NCI-H2196 treated with DMSO at 0.1 percent for 48 hours (cell line): ENCODE data around the gene KCNK4.
"Not testable (repeated sequence)": the region's sequence is repeated elsewhere in the genome, so short reads cannot be mapped to it uniquely, and the experiment has no call there.

ENCODE experiments used
- DNase-seq: peaks from one replicate; lab custom pipeline; 2025; ENCODE audit not compliant: unreplicated experiment; lab: John Stamatoyannopoulos, UW

Gene KCNK4

DNA sequence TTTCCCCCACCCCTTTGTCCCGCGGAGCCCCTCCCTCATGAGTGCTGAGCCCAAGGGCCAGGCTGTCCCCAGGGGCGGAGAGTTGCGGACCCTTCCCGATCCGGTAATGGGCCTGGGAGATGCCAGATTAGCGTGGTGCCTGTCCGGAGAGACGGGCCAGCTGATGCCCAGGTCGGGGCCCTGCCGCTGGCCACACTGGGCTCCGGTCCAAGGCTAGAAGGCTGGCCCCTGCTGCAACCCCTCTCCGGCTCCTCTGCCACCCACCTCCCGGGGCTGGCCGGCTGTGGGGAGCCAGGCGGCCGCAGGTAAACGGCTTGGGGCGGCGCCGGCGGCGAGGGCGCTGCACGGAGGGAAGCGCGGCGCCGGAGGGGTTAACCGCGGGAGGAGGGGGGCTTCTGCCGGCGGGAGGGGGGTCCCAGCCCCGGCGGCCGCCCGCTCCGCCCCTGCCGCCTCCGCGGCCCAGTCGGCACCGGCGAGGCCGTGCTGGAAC, at the start of gene KCNK4:
TSS of gene KCNK4 (plus strand) at position 41 of the 490 bp plus-strand sequence. CDS start 1,717 bp downstream, outside the sequence.
- DNase-seq, result no peak

DNA sequence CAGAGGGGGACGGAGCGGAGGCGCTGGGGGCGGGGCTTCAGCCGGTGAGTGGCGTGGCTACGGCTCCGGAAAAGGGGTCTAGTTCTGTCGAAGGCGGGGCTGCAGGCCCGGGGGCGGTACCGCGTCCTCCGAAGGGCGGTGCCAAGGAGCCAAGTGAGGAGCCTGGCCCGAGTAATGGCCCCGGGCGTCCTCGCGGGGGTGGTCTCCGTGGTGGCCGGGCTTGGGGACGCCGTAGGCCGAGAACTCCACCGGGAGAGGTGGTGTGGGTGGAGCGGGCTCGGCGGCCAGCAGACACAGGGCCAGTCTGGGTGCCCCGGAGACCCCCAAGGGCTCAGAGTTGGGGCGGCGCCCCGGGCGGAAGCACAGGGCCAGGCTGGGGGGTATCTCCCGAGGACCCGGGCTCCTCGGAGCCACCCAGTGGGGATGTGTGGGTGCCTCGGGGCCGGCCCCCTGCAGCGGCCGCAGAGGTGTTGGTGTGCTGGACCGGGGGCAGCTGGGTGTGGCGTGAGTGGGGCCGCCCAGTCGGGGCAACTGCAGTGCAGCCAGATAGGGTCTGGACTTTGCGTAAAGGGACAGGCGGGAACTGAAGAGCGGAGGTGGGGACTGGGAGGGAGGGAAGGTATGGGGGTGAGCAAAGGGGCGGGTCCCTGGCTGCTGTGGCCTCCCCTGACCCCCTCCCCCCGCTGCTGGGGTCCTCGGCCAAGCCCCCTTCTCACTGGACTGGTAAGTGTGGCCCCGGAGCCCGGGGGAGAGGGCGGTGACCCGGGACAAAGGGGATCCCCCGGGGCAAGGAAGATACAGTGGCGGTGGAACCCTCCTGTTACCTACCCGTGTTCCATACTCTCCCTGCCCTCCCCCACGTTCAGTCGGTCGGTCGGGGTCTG, 49.4 kb upstream of the KCNK4 start:
- DNase-seq, result no peak

DNA sequence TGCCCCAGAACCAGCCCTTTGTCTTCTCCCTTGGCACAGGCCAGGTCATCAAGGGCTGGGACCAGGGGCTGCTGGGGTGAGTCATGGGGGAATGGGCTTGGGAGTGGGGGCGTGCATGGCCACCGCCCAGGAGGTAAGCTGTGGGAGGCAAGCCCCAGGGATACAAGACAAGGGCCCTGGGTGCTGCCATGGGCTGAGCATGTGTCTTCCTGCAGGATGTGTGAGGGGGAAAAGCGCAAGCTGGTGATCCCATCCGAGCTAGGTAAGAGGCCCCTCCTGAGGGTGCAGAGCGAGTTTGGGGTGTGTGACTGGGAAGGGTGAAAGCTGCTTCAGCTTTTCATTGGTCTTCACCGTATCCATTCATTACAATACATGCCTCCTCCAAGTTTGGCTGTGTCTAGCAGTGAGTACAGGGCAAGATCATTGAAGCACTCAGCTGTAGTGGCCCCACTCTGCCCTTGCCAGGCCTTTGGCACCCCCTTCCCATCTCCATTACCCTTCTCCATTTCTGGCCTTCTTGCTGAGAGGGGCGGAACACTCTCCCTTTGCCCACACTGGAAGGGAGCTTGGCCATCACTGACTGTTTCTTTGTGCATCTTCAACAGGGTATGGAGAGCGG, 47.8 kb upstream of the KCNK4 start:
- no peak for DNase-seq

DNA sequence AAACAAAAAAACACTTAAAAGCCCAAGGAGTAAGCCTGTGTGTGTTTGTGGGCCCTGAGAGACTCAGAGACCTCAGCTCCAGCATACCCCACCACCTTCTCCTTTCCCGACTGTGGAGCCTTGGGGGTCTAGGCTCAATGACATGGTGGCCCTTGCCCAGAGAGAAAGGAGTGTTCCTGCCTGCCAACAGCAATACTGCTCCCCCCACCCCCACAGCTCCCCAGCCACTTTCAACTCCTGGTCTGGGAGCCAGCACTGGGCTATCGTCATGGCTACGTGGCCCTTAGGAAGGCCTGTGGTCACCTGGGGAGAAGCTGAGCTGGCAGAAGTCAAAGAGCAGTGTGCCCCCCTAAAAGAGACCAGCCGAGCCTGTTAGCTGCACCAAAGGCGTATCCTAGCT, 47.0 kb upstream of the KCNK4 start:
- DNase-seq, result no peak

DNA sequence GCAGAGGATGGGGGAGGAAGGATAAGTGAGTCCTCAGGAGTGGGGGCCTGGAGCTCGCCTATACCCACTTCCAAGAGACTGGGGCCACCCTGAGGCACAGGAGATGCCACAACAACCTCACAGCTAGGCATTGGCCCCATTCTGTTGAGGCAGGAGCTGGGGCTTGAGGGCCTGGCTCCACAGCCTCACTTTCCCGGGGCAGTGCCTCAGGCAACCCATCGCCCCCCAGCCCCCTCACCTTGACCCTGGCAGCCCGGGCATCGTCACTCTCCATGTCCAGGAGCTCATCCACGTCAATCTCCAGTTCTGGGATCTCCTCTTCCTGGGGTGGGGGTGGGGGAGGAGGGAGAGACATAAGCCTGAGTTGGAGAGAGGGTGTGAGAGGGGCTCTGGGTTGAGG, 46.1 kb upstream of the KCNK4 start:
- no peak for DNase-seq

DNA sequence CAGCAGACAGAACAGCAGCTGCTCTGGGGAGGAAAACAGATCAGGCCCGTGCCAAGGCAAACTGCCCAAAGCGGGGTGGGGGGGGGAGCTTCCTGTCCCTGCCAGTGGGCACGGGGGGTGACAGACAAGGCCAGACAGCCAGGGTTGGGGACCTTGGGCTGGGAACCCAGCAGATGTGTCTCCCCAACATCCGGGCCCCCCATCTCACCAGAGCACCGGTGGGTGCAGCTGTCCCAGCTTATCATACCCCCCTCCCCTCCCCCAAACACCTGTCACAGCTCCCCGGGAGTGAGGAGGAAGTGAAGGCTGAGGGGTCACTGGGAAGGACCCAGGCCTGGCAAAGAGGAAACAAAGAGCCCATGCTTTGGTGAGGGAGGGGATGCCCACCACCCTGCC, 45.7 kb upstream of the KCNK4 start:
- DNase-seq, result peak; percentile 30

DNA sequence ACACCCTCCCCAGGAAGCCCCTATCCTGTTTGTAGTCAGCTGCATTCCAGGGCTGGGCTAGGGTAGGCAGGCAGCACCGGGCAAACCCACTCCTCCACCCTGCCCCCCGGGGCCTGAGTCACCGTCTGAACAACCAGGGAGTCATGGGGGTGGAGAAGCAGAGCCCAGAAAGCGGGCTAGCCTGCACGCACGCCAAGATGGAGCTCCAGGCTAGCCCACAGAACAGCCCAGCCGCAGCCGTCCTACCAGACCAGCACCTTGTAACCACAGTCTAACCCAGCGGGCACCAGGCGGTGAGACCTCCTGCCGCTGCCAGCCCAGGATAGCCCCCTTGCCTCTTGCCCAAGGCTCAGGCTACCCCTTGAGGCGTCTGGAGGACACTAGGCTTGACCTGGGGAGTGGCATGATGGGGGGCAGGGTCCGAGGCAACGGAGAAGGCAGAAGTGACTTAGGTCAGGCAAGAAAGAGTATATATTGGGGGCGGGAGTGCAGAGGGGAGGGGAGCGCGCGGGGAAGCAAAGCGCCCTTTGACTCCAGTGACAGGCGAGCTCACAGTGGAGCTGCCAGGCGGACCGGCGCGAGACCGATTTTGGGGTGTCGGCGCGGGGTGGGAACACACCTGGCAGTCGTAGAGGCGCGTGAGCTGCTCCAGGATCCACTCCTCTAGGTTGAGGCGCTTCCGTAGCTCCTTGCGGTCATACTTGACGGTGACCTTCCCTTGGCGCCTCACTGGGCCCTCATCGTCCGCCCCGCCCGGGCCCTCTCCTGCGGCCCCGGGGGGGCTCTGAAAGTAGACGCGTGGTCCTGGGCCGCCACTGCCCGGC, 45.1 kb upstream of the KCNK4 start:
- peak; percentile 37 for DNase-seq

DNA sequence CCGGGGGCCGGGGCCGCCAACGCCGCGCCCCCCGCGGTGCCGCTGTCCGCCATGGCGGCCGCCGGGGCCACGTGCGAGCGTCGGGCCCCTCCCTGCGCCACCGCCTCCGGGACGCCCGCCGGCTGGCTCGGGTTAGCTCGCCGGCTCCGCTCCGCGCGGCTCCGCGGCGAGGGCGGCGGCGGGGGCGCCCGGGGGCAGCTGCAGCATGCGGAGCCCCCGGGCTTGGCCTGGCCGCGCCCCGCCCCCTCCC, 44.6 kb upstream of the KCNK4 start:
- DNase-seq, result not testable (repeated sequence)

DNA sequence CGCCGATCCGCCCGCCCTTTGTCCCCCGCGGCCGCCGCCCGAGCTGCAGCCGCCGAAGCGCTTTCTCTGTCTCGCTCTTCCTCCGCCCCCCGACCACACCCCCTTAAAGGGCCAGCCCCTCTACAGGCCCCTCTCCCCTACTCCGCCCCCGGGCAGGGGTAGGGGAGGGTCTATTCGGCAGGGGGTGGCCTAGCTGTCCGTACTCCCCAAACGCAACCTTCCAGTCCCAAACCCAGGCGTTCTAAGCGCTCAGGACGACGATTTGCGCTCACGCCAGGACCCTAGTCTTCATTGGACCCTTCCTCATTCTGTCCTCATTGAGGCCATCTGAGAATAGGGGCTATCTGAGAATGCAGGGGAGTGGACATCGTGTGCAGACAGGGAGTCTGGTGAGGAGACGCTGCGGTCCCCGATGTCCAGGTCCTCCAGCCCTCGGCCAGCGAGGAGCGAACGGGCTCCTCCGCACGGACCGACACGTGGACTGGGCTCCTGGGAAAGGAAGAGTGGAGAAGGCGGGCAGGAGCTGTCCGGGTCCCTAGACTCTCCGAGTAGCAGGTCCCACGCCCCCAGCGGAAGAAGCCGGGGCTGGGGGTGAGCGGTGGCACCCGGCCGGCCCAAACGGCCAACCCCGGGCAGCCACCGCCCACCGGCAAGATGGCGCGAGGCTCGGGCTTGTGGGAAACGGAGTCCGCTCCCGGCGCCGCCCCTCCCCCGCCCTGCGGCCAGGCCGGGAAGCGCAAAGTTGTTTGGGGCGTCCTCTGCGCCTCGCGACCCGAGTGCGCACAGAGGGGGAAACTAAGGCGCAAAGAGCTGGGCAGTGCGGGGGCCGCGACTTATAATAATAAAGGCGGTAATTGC, 44.0 kb upstream of the KCNK4 start, which contains the start of gene PPP1R14B:
TSS of gene PPP1R14B (minus strand) at position 73 of the 858 bp plus-strand sequence. CDS start 270 bp downstream, outside the sequence.
- DNase-seq, result peak; percentile 76

DNA sequence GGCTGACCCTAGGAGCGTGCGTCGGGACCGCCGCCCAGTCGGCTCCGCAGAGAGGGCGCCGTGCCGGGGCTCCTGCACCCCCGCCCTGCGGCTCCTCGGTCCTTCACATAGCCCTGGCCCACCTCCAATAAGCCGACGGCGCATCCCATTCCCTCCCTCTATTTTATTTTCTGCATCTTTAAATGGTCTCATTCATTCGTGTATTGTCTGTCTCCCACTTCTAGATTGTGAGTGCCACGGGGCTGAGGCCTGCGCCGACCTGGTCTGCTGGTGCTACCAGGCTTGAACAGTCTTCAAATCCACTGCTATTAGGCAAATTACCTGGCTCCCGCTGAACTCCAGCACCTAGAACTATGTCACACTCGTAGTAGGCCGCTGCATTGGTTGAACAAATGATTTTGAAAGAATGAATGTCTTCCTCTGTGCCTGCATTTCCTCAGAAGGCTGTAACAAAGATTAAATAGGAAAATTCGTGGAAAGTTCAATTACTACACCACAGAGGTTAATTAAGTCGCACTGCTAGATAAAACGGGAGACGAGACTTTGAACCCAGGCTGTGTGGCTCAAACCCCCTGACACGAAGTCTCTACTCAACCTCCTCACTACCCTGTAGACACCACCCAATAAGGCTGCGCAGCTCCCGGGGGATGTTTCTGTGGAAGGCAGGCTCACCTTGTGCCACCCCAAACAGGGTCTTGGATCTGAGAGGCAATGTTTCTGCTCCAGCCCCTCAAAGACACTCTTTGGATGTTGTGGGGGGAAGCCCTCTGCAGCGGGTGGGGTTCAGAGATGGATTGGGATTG, 43.2 kb upstream of the KCNK4 start:
- no peak for DNase-seq

DNA sequence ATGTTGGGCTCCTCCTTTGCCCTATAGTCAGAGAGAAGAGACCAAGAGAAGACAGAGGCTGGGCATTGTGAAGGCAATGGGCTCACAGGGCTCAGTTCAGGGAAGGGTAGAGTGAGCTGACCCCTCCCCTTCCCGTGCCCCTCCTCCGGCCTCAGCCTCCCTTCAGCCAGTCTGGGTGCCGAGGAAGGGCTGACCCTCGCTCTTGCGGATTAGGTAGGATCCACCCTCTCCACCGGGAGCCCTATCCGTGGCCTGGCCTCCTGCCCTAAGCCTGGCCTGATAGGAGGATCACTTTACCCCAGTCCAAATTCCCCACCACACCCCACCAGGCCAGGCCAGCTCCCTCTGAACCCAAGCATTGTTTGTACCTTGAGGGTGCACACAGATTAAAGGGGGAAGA, 42.5 kb upstream of the KCNK4 start:
- no peak for DNase-seq

DNA sequence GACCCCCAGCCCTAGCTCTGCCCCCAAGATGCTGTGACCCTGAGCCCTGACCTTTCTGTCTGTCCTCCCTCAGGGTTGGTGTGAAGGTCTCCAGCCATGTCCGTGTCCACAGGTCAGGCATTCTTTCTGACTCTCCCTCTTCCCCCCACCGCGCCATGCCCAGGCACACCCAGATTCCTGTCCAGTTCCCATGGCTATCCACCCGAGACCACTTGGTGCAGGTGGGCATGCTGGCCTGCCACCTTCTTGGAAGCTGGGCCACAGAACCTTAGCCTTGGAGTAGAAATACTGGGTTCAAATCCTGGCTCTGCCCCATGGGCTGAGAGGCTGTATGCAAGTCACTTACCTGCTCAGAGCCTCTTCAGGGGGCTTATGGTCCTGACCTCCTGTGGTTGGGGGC, 42.1 kb upstream of the KCNK4 start:
- DNase-seq, result no peak

DNA sequence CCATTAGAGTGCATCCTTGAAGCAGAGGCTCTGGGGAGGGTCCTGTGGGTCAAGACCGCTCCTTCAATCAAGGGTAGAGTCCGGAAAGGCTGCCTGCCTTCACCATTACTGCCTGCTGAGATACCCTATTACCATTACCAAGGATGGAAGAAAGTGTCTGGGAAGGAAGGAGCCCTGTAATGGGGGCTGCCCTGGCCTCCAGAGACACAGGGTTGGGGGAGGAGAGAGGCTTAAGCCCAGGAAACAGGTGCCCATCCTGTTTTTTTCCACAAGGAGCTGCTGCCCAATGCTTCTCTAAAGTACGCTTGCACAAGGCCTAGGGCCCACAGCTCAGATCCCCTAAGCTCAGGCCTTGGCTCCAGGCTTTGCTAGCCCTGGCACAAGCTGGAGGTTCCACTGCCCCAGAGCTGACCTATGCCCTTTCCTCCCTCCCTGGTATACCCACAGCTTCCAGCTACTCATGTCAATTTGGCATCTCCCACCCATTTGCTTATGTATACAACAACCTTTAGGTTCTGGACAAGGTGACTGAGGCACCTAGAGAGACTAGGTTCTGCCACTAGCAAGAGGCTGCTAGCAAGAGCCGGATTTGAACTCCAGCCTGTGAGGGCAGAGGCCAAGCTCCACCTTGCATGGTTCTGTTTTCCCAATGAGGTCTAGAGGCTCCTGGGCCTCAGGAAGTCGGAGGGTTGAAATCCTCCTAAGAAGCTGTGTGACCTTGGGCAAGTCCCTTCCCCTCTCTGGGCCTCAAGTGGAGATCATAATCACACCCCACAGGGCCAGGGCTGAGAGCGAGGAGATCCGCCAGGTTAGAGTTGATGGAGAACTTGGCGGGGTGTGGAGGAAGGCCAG, 41.3 kb upstream of the KCNK4 start:
- DNase-seq, result no peak

DNA sequence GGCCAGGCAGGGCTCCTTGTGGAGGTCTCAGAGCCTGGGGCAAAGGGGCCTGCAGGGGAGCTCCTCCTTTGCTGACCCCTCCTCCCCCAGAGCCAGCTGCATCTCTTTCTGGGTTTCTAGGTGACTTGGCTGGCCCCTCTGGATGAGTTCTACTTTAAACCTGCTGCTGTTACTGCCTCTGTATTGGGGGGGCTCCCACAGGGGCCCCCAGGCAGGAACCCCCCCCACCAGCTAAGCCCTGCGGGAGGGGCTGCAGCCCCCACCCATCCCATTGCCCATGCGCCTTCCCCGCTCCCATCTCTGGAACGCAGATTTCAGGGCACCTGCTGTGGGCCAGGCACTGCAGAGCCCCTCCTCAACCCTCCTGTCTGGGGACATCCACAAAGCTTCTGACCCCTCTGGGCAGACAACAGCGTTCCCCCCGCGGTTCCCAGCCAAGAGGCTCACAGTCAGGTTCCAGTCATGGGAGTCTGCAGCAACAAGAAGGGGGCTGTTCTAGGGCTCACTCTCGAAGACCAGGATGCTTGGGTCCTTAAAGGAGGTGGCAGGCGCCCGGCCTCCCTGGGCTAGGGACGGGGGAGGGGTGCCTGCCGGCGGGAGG, 40.6 kb upstream of the KCNK4 start:
- no peak for DNase-seq

DNA sequence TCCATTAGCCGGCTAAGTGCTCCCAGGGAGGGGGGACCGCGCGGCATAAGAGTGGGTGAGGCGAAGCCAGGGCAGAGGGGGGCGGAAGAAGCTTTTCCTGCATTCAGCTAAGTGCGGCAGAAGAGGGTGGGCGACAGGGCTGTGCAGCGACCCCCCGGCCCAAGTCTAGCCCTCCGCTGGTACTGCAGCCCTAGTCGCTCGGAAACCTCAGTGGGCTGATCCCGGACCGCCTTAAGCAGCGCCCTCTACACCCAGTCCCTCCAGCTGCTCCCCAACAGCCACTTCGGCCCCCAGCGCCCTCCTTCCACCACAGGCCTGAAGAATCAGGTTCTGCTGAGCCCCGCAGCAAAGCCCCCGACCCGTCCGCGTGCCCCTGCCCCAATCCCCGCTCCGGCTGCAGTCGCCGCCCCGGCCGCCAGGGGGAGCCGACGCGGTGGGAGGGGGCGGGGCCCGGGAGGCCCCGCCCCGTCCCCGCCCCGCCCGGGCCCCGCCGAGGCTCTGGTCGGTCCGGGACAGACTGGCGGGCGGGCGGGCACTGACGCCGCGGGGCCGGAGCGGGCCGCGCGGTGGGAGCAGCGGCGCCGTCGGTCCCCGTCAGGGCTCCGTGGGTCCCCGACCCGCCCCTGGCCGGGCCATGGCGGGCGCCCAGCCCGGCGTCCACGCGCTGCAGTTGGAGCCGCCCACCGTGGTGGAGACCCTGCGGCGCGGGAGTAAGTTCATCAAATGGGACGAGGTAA, 39.9 kb upstream of the KCNK4 start, which contains the start of gene PLCB3:
TSS of gene PLCB3 (plus strand) at position 515 of the 737 bp plus-strand sequence. CDS start at position 635, 120 bp downstream.
- DNase-seq, result no peak

DNA sequence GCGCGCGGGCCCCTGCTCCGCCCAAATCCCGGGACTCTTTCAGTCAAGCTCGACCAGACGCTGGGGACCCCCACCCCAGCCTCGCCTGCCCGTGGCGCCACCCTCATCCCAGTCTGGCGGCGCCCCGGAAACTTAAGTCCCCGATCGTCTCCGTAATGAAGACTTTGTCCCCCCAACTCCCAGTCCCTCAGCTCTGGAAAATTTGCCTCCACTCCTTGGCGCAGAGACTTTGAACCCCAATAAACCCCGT, 39.4 kb upstream of the KCNK4 start:
- DNase-seq, result no peak

DNA sequence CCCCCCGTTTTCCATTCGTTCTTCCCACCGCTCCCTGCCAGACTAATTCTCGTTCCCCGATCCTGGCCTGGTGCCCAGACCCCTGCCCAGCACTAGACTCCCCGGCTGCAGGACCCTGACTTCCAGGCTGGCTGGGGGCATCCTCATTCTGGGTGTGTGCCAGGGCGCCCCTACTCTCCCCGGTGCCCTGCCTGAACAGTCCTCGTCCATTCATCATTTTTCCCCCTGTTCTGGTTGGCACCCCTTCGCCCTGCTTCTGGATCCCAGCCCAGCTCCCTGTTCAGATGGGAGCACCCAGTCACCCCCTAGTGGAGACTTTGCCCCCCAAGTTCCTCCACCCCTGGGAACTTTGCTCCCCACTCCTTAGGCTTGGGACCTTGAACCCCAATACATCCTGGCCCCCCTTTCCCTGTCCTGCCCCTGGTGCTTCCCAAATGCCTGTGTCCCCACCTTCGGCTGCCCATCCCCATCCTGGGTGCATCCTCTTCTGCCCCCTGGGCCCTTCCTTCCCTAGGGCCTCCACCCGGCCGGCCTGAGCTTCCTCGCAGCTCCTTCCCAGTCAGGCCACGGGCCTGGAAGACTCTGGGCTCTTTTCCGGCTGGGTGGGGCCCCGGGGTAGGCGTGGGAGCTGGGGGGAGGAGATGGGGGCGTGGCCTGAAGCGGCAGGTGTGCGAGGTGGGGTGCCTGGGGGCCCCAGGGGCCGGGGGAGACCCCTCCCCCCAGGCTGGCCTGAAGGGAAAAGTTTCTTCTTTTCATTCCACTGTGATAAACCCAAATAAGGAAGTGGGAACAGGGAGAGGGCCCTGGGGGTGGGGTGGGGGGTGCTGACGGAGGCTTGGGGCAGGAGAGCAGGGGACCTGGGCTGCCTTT, 38.9 kb upstream of the KCNK4 start:
- no peak for DNase-seq
